ENCODE measurements around the gene MYBPC2. TPM values are rescaled to one million over a fixed set of nuclear protein-coding genes. Genes with fewer than 3 reads are reported as not detected.

Gene MYBPC2
- total RNA-seq, 4 donors from 2014 or later: not detected

GRCh38 chr19:50476224-50476906, 43.7 kb downstream of the MYBPC2 start, which contains the start of the genes EMC10 and GARIN5A:
TSS of gene EMC10 (plus strand) at chr19:50476507. CDS start at chr19:50476545, 38 bp downstream.
TSS of gene GARIN5A (minus strand) at chr19:50476848. CDS start at chr19:50476388, 460 bp downstream.
- no peak for TF ChIP-seq CTCF (IDR thresholded peaks at IDR 0.05)
- peak; percentile 35 to 51 for TF ChIP-seq POLR2A (IDR thresholded peaks at IDR 0.05)
- peak; percentile 57 for TF ChIP-seq POLR2AphosphoS5 (IDR thresholded peaks at IDR 0.05)
- peak within 1 kb of the TSS in 3 of 4 donors; percentile 70 to 78 (median 76) for H3K27ac ChIP-seq
- H3K27me3 ChIP-seq: no peaks in the 10 kb centered on the region
- H3K9me3 ChIP-seq: no peaks in the 10 kb centered on the region
- H3K4me1 ChIP-seq: peaks cover 0 to 27% (median 13%) of the 10 kb centered on the region in 3 donors
- WGBS, 2 donors (ENCODE audit: low coverage in 1 of 2): 1% methylated on average over 15 of the region's 58 CpGs; no CpG with 5 or more reads in 1 of the 2 donors
- peak; percentile 96 for ATAC-seq
- H3K36me3 ChIP-seq: peaks cover 0 to 33% of the 10 kb centered on the region in 2 donors
- peak within 1 kb of the TSS; percentile 46 to 86 for H3K4me3 ChIP-seq

- no peak for ATAC-seq
- H3K9me3 ChIP-seq: no peaks in the 10 kb centered on the region
- 33% methylated on average over 12 of the region's 20 CpGs; no CpG with 5 or more reads in 1 of the 2 donors for WGBS, 2 donors (ENCODE audit: low coverage in 1 of 2)
Observed at GRCh38 chr19:50476907-50477238, 44.2 kb downstream of the MYBPC2 start.

GRCh38 chr19:50477751-50478515, 45.2 kb downstream of the MYBPC2 start:
- no peak for TF ChIP-seq CTCF (IDR thresholded peaks at IDR 0.05)
- no peak for TF ChIP-seq EP300 (IDR thresholded peaks at IDR 0.05)
- no peak for TF ChIP-seq POLR2AphosphoS5 (IDR thresholded peaks at IDR 0.05)
- TF ChIP-seq POLR2A (IDR thresholded peaks at IDR 0.05): no peak
- WGBS, 2 donors (ENCODE audit: low coverage in 1 of 2): 93 to 94% methylated on average over 2 to 5 of the region's 17 CpGs
- H3K27me3 ChIP-seq: no peaks in the 10 kb centered on the region
- no peak overlapping the region for H3K4me3 ChIP-seq
- H3K36me3 ChIP-seq: peaks cover 0 to 49% of the 10 kb centered on the region in 2 donors
- H3K9me3 ChIP-seq: no peaks in the 10 kb centered on the region
- no peak for ATAC-seq
- no peak overlapping the region for H3K27ac ChIP-seq
- H3K4me1 ChIP-seq: peaks cover 0 to 27% (median 13%) of the 10 kb centered on the region in 3 donors

More at GRCh38 chr19:50476907-50477238, 44.2 kb downstream of the MYBPC2 start:
- H3K4me1 ChIP-seq: peaks cover 0 to 27% (median 13%) of the 10 kb centered on the region in 3 donors
- peaks cover 0 to 38% of the 10 kb centered on the region in 2 donors for H3K36me3 ChIP-seq
- H3K27ac ChIP-seq: peak overlapping the region in 3 of 4 donors; percentile 70 to 78 (median 76)
- TF ChIP-seq EP300 (IDR thresholded peaks at IDR 0.05) (no peak), POLR2AphosphoS5 (IDR thresholded peaks at IDR 0.05) (no peak), CTCF (IDR thresholded peaks at IDR 0.05) (no peak), POLR2A (IDR thresholded peaks at IDR 0.05) (no peak)
- peak overlapping the region; percentile 46 to 86 for H3K4me3 ChIP-seq
- no peaks in the 10 kb centered on the region for H3K27me3 ChIP-seq

GRCh38 chr19:50478901-50479715, 46.4 kb downstream of the MYBPC2 start:
- no peak for ATAC-seq

More at GRCh38 chr19:50478901-50479715, 46.4 kb downstream of the MYBPC2 start:
- H3K36me3 ChIP-seq: peaks cover 0 to 61% of the 10 kb centered on the region in 2 donors
- no peaks in the 10 kb centered on the region for H3K9me3 ChIP-seq
- H3K27me3 ChIP-seq: no peaks in the 10 kb centered on the region
- WGBS, 2 donors (ENCODE audit: low coverage in 1 of 2): 55 to 64% methylated on average over 7 to 8 of the region's 19 CpGs
- TF ChIP-seq POLR2A (IDR thresholded peaks at IDR 0.05) (no peak), POLR2AphosphoS5 (IDR thresholded peaks at IDR 0.05) (no peak), CTCF (IDR thresholded peaks at IDR 0.05) (peak in 1 of 4 experiments; percentile 28), EP300 (IDR thresholded peaks at IDR 0.05) (no peak)
- H3K27ac ChIP-seq: no peak overlapping the region
- no peak overlapping the region for H3K4me3 ChIP-seq
- peaks cover 0 to 27% (median 13%) of the 10 kb centered on the region in 3 donors for H3K4me1 ChIP-seq

Measured in gastroesophageal sphincter (tissue), 4 donors.